Trophoblast cell (in vitro differentiated cells and primary cell): ENCODE data around the gene ABCG1.

ENCODE experiments used
- DNase-seq, 2 donors: peaks; one replicate each; pipeline ENCODE4 v3.0.0-alpha.2; 2016
- H2AFZ ChIP-seq: 2 replicates; pipeline ENCODE4 v1.6.1; 2013; ENCODE audit warnings: low read length, moderate library complexity, mild to moderate bottlenecking; ENCODE audit not compliant: insufficient read depth, poor library complexity
- H2AK5ac ChIP-seq: 2 replicates; pipeline ENCODE4 v1.6.1; 2013; ENCODE audit warnings: mild to moderate bottlenecking, low read length
- H2BK120ac ChIP-seq: 2 replicates; pipeline ENCODE4 v1.6.1; 2013; ENCODE audit warnings: low read length, mild to moderate bottlenecking, moderate library complexity; ENCODE audit not compliant: insufficient read depth, poor library complexity
- H2BK12ac ChIP-seq: 2 replicates; pipeline ENCODE4 v1.6.1; 2013; ENCODE audit warnings: mild to moderate bottlenecking, low read length, moderate library complexity
- H2BK5ac ChIP-seq: 2 replicates; pipeline ENCODE4 v1.6.1; 2013; ENCODE audit warnings: low read length, low read depth, moderate library complexity, mild to moderate bottlenecking; ENCODE audit not compliant: poor library complexity
- H3K14ac ChIP-seq: 2 replicates; pipeline ENCODE4 v1.6.1; 2013; ENCODE audit warnings: mild to moderate bottlenecking, low read length
- H3K18ac ChIP-seq: 2 replicates; pipeline ENCODE4 v1.6.1; 2013; ENCODE audit warnings: mild to moderate bottlenecking, low read length
- H3K23ac ChIP-seq: 2 replicates; pipeline ENCODE4 v1.6.1; 2013; ENCODE audit warnings: low read length
- H3K27ac ChIP-seq: 2 replicates; pipeline ENCODE4 v1.5.1; 2013; ENCODE audit warnings: low read depth, mild to moderate bottlenecking, inconsistent platforms, low read length, moderate library complexity
- H3K27me3 ChIP-seq: 2 replicates; pipeline ENCODE4 v1.6.1; 2013; ENCODE audit warnings: inconsistent platforms, mild to moderate bottlenecking, low read length, moderate library complexity; ENCODE audit not compliant: insufficient read depth
- H3K36me3 ChIP-seq, 2 experiments: 1 replicate in 1 of 2; 2 replicates in 1 of 2; pipeline ENCODE4 v1.6.1; 2013; ENCODE audit warnings: low read length in 2 of 2, mild to moderate bottlenecking in 2 of 2, moderate library complexity in 1 of 2; ENCODE audit not compliant: insufficient read depth in 2 of 2, control insufficient read depth in 1 of 2
- H3K4ac ChIP-seq: 2 replicates; pipeline ENCODE4 v1.6.1; 2013; ENCODE audit warnings: low read depth, mild to moderate bottlenecking, low read length, moderate library complexity
- H3K4me1 ChIP-seq, 2 experiments: 1 replicate in 1 of 2; 2 replicates in 1 of 2; pipeline ENCODE4 v1.6.1; 2013; ENCODE audit warnings: low read length in 2 of 2, mild to moderate bottlenecking in 2 of 2, moderate library complexity in 1 of 2; ENCODE audit not compliant: insufficient read depth in 2 of 2, control insufficient read depth in 1 of 2
- H3K4me2 ChIP-seq: 2 replicates; pipeline ENCODE4 v1.6.1; 2013; ENCODE audit warnings: inconsistent platforms, mild to moderate bottlenecking, low read length, moderate library complexity
- H3K4me3 ChIP-seq: 2 replicates; pipeline ENCODE4 v1.5.1; 2013; ENCODE audit warnings: mild to moderate bottlenecking, low read depth, low read length, inconsistent platforms
- H3K79me1 ChIP-seq: one replicate; pipeline ENCODE4 v1.6.1; 2013; ENCODE audit warnings: low read length
- H3K79me2 ChIP-seq: 2 replicates; pipeline ENCODE4 v1.6.1; 2013; ENCODE audit warnings: low read length, mild to moderate bottlenecking; ENCODE audit not compliant: control insufficient read depth, insufficient read depth, poor library complexity
- H3K9ac ChIP-seq: 2 replicates; pipeline ENCODE4 v1.6.1; 2013; ENCODE audit warnings: mild to moderate bottlenecking, low read length
- H3K9me3 ChIP-seq: 2 replicates; pipeline ENCODE4 v1.6.1; 2013; ENCODE audit warnings: low read depth, mild to moderate bottlenecking, control low read depth, inconsistent platforms, low read length; ENCODE audit not compliant: insufficient read depth
- H4K12ac ChIP-seq: 2 replicates; pipeline ENCODE4 v1.6.1; 2013; ENCODE audit warnings: low read depth, mild to moderate bottlenecking, low read length, moderate library complexity
- H4K8ac ChIP-seq: 2 replicates; pipeline ENCODE4 v1.6.1; 2013; ENCODE audit warnings: low read depth, mild to moderate bottlenecking, low read length, moderate library complexity
- H4K91ac ChIP-seq: one replicate; pipeline ENCODE4 v1.6.1; 2013; ENCODE audit warnings: low read depth, mild to moderate bottlenecking, low read length, moderate library complexity
- WGBS: extraction: QIAGEN DNeasy Blood & Tissue Kit; methylation state at CpG from one replicate; pipeline ENCODE4 v1.1.7; 2013; ENCODE audit warnings: missing lambda C conversion rate; ENCODE audit not compliant: insufficient read length, insufficient coverage; ENCODE audit errors: extremely low coverage; 5-methylcytosine and 5-hydroxymethylcytosine counted together

ABCG1 gene

DNA sequence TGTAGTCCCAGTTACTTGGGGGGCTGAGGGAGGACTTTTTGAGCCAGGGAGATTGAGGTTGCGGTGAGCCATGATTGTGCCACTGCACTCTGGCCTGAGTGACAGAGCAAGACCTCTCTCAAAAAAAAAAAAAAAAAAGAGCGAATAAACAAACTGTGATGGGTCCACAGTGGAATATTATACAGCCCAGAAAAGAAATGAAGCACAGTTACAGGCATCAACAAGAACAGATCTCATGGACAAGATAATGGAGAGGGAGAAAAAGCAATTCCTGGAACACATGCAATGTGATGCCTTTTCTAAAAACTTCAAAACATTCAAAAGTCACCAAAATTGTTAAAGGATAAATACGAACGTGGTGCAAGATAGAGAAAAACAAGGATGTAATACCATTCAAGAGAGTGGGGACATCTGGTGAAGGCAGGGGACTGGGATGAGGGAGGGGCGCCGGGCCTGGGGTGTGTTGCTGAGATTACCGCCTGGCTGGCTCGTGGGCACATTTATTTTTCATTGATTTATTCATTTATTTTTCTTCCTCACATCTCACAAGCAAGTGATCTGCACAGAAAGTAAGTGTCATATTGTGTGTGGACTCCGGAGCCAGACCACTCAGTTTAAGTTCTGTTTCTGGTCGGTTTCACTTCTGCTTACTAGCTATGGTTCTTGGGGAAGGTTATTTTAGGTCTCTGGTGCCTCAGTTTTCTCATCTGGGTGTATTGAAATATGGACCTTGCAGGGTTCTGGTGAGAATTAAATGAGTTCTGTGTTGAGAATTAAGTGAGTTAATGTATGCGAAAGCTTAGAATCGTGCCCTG, 30.1 kb downstream of the ABCG1 start:
- WGBS = no CpG with 5 or more reads among the region's 12 CpGs
- H3K4me2 ChIP-seq = no peak overlapping the region

DNA sequence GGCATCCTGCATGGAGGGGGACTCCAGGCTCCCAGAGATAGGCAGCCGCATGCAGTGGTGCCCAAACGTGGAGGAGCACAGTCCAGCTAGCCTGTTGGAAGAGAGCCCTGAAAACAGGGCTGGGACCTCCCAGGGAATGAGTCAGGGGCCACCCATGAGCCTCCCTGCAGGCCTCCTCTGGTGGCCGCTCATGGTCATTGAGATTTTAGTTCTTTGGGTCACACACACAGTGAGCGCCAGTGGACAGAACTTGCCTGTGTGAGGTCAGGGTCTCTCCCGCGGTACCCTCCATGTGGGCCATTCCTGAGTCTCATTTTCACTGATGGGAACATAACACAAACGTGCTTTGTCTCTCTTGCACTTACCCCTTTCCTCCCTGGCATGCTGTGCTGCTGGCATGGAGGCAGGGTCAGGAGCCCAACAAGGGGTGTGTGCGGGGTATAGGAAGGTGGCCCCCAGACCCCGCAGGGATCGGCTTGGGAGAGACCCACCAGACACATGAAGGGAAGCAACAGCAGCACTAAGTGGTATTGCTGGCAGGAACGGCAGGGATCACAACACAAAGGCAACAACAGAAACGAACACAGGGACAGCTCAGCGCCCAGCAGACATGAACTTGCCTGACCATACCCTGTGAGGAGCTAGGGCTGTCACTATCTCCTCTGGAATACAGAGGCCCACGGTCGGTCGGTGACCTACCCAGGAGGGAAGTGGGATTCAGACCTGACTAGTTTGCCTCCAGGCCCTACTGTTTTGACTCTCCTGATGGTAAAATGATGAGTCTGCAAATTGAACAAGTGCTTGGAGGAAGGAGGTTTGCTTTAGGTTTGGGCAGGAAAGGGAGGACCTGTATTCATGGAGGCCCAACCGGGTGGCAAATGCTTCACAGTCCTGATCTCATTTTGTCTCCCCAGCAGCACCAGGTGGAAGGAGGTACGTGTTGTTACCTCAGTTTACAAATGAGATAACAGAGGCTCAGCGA, 31.8 kb downstream of the ABCG1 start:
- H2AFZ ChIP-seq = no peak overlapping the region
- H3K4me1 ChIP-seq = no peaks in the 10 kb centered on the region
- H3K4ac ChIP-seq = no peak overlapping the region
- peaks cover 6% of the 10 kb centered on the region for H3K9me3 ChIP-seq
- no peaks in the 10 kb centered on the region for H3K79me1 ChIP-seq
- H4K8ac ChIP-seq = no peak overlapping the region
- no peak overlapping the region for H3K4me3 ChIP-seq
- no peaks in the 10 kb centered on the region for H3K79me2 ChIP-seq
- H2BK12ac ChIP-seq = no peak overlapping the region
- WGBS = no CpG with 5 or more reads among the region's 19 CpGs
- no peaks in the 10 kb centered on the region for H3K36me3 ChIP-seq
- no peak overlapping the region for H2BK5ac ChIP-seq
- H3K4me2 ChIP-seq = no peak overlapping the region
- no peak overlapping the region for H4K12ac ChIP-seq
- H3K14ac ChIP-seq = no peak overlapping the region
- H4K91ac ChIP-seq = no peak overlapping the region
- no peak for DNase-seq
- H3K23ac ChIP-seq = no peak overlapping the region
- no peak overlapping the region for H2BK120ac ChIP-seq
- no peak overlapping the region for H3K18ac ChIP-seq
- no peaks in the 10 kb centered on the region for H3K27me3 ChIP-seq
- no peak overlapping the region for H3K9ac ChIP-seq
- no peak overlapping the region for H2AK5ac ChIP-seq
- no peak overlapping the region for H3K27ac ChIP-seq

More for the DNA sequence above, 30.1 kb downstream of the ABCG1 start:
- no peak overlapping the region for H2BK120ac ChIP-seq
- no peaks in the 10 kb centered on the region for H3K79me2 ChIP-seq
- peak in 1 of 2 donors; percentile 16 for DNase-seq
- H3K4me3 ChIP-seq = no peak overlapping the region
- H2AK5ac ChIP-seq = no peak overlapping the region
- H3K36me3 ChIP-seq = no peaks in the 10 kb centered on the region
- no peaks in the 10 kb centered on the region for H3K27me3 ChIP-seq
- H3K9ac ChIP-seq = no peak overlapping the region
- H3K4ac ChIP-seq = no peak overlapping the region
- no peak overlapping the region for H2BK5ac ChIP-seq
- H2BK12ac ChIP-seq = no peak overlapping the region
- H2AFZ ChIP-seq = no peak overlapping the region
- H3K14ac ChIP-seq = no peak overlapping the region
- H3K27ac ChIP-seq = no peak overlapping the region
- H3K4me1 ChIP-seq = no peaks in the 10 kb centered on the region
- H3K79me1 ChIP-seq = no peaks in the 10 kb centered on the region
- H4K12ac ChIP-seq = no peak overlapping the region
- H3K18ac ChIP-seq = no peak overlapping the region
- no peak overlapping the region for H4K91ac ChIP-seq
- peaks cover 3% of the 10 kb centered on the region for H3K9me3 ChIP-seq
- no peak overlapping the region for H3K23ac ChIP-seq
- no peak overlapping the region for H4K8ac ChIP-seq

- no peak overlapping the region for H4K91ac ChIP-seq
- no peaks in the 10 kb centered on the region for H3K36me3 ChIP-seq
- no peaks in the 10 kb centered on the region for H3K79me1 ChIP-seq
- no peak overlapping the region for H2BK5ac ChIP-seq
- no CpG with 5 or more reads among the region's 13 CpGs for WGBS
- H3K14ac ChIP-seq = no peak overlapping the region
- H3K4ac ChIP-seq = no peak overlapping the region
- no peak overlapping the region for H2AFZ ChIP-seq
- peaks cover 6% of the 10 kb centered on the region for H3K9me3 ChIP-seq
- no peak for DNase-seq
- no peak overlapping the region for H3K23ac ChIP-seq
- H3K4me1 ChIP-seq = no peaks in the 10 kb centered on the region
- no peaks in the 10 kb centered on the region for H3K79me2 ChIP-seq
- no peak overlapping the region for H3K9ac ChIP-seq
- H2BK12ac ChIP-seq = no peak overlapping the region
- H4K8ac ChIP-seq = no peak overlapping the region
- no peak overlapping the region for H4K12ac ChIP-seq
- H2BK120ac ChIP-seq = no peak overlapping the region
- no peak overlapping the region for H3K27ac ChIP-seq
- H3K4me3 ChIP-seq = no peak overlapping the region
- H3K27me3 ChIP-seq = no peaks in the 10 kb centered on the region
- H3K18ac ChIP-seq = no peak overlapping the region
- no peak overlapping the region for H3K4me2 ChIP-seq
- no peak overlapping the region for H2AK5ac ChIP-seq
Observed at GRCh38 chr21:42251654-42252324, 32.8 kb downstream of the ABCG1 start.

DNA sequence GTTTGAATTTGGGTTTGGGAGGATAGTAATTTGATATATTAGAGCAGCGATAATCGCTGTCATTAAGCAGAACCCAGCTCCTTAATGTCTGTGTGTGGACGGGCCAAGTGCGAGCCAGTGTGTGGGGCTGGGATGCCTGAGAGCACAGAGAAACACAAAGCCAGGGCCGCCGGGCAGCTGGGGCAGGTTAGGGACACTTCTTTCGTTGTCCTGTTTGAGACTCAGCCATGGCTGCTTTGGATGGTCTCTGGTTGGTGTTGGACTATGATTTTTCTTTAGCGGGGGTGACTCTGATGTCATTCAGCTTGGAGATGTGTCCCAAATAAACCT, 33.4 kb downstream of the ABCG1 start:
- H3K79me2 ChIP-seq = no peaks in the 10 kb centered on the region
- no peak overlapping the region for H4K8ac ChIP-seq
- no peak overlapping the region for H2BK12ac ChIP-seq
- no peaks in the 10 kb centered on the region for H3K27me3 ChIP-seq
- DNase-seq = no peak
- H3K36me3 ChIP-seq = no peaks in the 10 kb centered on the region
- peaks cover 6% of the 10 kb centered on the region for H3K9me3 ChIP-seq
- no peak overlapping the region for H2BK5ac ChIP-seq
- H3K23ac ChIP-seq = no peak overlapping the region
- H4K91ac ChIP-seq = no peak overlapping the region
- no peak overlapping the region for H3K14ac ChIP-seq
- H3K4me2 ChIP-seq = no peak overlapping the region
- no CpG with 5 or more reads among the region's 8 CpGs for WGBS
- no peak overlapping the region for H4K12ac ChIP-seq
- no peak overlapping the region for H3K18ac ChIP-seq
- no peaks in the 10 kb centered on the region for H3K79me1 ChIP-seq
- no peak overlapping the region for H2AFZ ChIP-seq
- H3K4ac ChIP-seq = no peak overlapping the region
- H2AK5ac ChIP-seq = no peak overlapping the region
- H3K27ac ChIP-seq = no peak overlapping the region
- H2BK120ac ChIP-seq = no peak overlapping the region
- no peak overlapping the region for H3K9ac ChIP-seq
- no peak overlapping the region for H3K4me3 ChIP-seq
- no peaks in the 10 kb centered on the region for H3K4me1 ChIP-seq
